Measurements from ENCODE around the gene CEP57.
"Not testable (repeated sequence)": the region's sequence is repeated elsewhere in the genome, so short reads cannot be mapped to it uniquely, and the experiment has no call there.

The CEP57 gene

DNA sequence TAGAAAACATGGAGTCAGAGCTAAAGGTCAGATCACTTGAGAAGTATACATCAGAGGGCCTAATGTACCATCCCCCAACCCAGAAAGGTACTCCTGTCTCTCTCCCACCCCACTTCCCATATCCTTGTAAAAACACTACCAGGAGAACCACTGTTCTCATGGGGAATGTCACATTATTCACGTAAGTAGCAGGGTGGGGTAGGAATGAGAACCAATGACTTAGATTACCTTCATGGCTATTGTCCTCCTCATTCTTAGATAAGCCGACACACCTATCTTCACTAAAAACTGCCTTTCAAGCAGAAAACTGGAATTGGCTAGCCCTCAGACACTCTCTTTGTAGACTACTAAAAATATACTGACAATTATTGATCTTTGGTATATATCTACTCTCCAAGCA, 63.6 kb downstream of the CEP57 start:
- H3K4me1 ChIP-seq (ENCODE audit: control insufficient read depth, insufficient read depth, low read length, poor library complexity, severe bottlenecking), result no peaks in the 10 kb centered on the region
- H3K27ac ChIP-seq (ENCODE audit: low read depth, low read length, severe bottlenecking), result no peak overlapping the region
- H3K36me3 ChIP-seq (ENCODE audit: control insufficient read depth, insufficient read depth, low read length), result peaks cover 39% of the 10 kb centered on the region
- 100% methylated on average over 1 of the region's 2 CpGs; no CpG with 5 or more reads in 1 of the 2 experiments for WGBS, 2 experiments (ENCODE audit: insufficient coverage in 2 of 2)
- no peak overlapping the region for H3K4me3 ChIP-seq (ENCODE audit: extremely low read depth, insufficient read depth, low read length, poor library complexity, severe bottlenecking)
- H3K9me3 ChIP-seq (ENCODE audit: control insufficient read depth, low read length), result no peaks in the 10 kb centered on the region

DNA sequence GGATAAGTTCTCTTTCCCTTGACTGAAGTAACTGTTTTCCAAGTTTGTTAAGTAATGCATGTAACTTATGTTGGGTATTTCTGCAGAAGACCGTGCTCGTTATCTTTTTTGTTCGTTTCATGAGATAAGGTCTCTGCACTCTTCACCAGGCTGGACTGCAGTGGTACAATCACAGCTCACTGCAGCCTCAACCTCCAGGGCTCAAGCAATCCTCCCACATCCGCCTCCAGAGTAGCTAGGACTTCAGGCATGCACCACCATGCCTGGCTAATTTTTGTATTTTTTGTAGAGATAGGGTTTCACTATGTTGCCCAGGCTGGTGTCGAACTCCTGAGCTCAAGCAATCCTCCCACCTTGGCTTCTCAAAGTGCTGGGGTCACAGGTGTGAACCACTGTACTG, 64.1 kb downstream of the CEP57 start:
- H3K36me3 ChIP-seq (ENCODE audit: control insufficient read depth, insufficient read depth, low read length), result peaks cover 40% of the 10 kb centered on the region
- 90 to 91% methylated on average over 4 to 5 of the region's 5 CpGs for WGBS, 2 experiments (ENCODE audit: insufficient coverage in 2 of 2)
- not testable (repeated sequence) for H3K27ac ChIP-seq (ENCODE audit: low read depth, low read length, severe bottlenecking); H3K9me3 ChIP-seq (ENCODE audit: control insufficient read depth, low read length); H3K4me3 ChIP-seq (ENCODE audit: extremely low read depth, insufficient read depth, low read length, poor library complexity, severe bottlenecking); H3K4me1 ChIP-seq (ENCODE audit: control insufficient read depth, insufficient read depth, low read length, poor library complexity, severe bottlenecking)

DNA sequence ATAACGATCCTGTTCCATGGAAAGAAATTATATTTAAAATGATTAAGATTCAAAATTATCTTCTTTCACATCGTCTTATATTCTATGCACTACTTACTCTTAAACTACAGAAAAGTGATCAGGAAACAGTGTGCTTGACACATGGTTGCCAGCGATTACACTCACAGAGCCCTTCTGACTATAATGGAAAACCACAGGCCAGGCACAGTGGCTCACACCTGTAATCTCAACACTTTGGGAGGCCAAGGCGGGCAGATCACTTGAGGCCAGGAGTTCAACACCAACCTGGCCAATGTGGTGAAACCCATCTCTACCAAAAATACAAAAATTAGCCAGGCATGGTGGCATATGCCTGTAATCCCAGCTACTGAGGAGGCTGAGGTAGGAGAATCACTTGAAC, 69.7 kb downstream of the CEP57 start:
- peaks cover 62% of the 10 kb centered on the region for H3K36me3 ChIP-seq (ENCODE audit: control insufficient read depth, insufficient read depth, low read length)
- not testable (repeated sequence) for H3K27ac ChIP-seq (ENCODE audit: low read depth, low read length, severe bottlenecking); H3K4me3 ChIP-seq (ENCODE audit: extremely low read depth, insufficient read depth, low read length, poor library complexity, severe bottlenecking); H3K9me3 ChIP-seq (ENCODE audit: control insufficient read depth, low read length); H3K4me1 ChIP-seq (ENCODE audit: control insufficient read depth, insufficient read depth, low read length, poor library complexity, severe bottlenecking)
- WGBS, 2 experiments (ENCODE audit: insufficient coverage in 2 of 2), result 90 to 100% methylated on average over 1 to 2 of the region's 4 CpGs

DNA sequence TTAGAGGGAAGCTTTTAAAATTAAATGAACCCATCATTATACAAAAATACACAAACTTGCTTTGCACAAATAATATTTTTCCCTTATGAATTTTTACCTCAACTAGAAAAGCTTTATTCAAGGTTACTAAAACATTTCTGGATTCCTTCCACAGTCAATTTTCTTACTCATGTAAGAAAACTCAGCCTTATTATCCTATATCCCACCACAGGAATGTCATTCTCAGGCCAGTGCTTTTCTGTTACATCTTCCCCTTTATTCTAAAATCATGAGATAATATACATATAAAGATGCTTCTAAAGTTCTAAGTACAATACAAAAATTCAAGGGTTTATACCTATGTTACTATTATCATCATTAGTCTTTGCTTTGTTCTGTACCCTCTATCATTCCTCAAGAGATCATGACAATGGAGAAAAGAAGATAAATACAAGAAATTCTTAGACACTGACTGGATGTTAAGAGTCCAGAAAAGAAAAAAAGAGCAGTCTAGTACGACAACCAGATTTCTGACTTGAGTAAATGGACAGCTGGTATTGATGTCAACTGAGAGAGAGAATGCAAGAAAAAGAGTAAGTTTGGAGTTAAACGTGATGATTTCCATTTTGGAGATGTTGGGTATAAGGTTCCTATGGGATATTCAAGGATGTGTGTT, 73.3 kb downstream of the CEP57 start:
- Histone ChIP-seq H3K27ac (ENCODE audit: low read depth, low read length, severe bottlenecking) (no peak overlapping the region), H3K4me3 (ENCODE audit: extremely low read depth, insufficient read depth, low read length, poor library complexity, severe bottlenecking) (no peak overlapping the region), H3K4me1 (ENCODE audit: control insufficient read depth, insufficient read depth, low read length, poor library complexity, severe bottlenecking) (no peaks in the 10 kb centered on the region), H3K36me3 (ENCODE audit: control insufficient read depth, insufficient read depth, low read length) (peaks cover 47% of the 10 kb centered on the region), H3K9me3 (ENCODE audit: control insufficient read depth, low read length) (no peaks in the 10 kb centered on the region)
- WGBS, 2 experiments (ENCODE audit: insufficient coverage in 2 of 2), result 79 to 100% methylated on average over 2 of the region's 2 CpGs

DNA sequence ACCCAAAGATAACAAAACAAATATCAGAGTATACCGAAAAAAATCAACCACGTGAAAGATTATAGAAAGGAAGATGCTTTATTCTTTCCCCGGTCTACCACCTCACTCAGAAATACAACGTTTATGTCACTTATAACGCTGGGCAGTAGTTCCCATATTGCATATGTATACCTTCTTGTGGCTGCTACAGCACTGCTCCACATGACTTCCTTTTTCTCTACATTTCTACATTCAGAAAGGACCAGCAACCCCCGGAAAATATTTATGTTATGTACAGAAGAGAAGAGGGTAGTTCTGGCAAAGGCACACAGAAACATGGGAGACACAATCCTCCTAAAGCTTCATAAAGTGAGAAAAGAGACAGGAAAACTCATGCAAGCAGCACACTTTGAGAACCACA, 76.8 kb downstream of the CEP57 start:
- Histone ChIP-seq H3K27ac (ENCODE audit: low read depth, low read length, severe bottlenecking) (no peak overlapping the region), H3K36me3 (ENCODE audit: control insufficient read depth, insufficient read depth, low read length) (peaks cover 18% of the 10 kb centered on the region), H3K9me3 (ENCODE audit: control insufficient read depth, low read length) (no peaks in the 10 kb centered on the region), H3K4me3 (ENCODE audit: extremely low read depth, insufficient read depth, low read length, poor library complexity, severe bottlenecking) (no peak overlapping the region), H3K4me1 (ENCODE audit: control insufficient read depth, insufficient read depth, low read length, poor library complexity, severe bottlenecking) (no peaks in the 10 kb centered on the region)
- WGBS, 2 experiments (ENCODE audit: insufficient coverage in 2 of 2), result 98 to 100% methylated on average over 4 of the region's 6 CpGs

GRCh38 chr11:95870877-95871276, 80.6 kb downstream of the CEP57 start:
- not testable (repeated sequence) for H3K4me1 ChIP-seq (ENCODE audit: control insufficient read depth, insufficient read depth, low read length, poor library complexity, severe bottlenecking)
- no CpG with 5 or more reads among the region's 3 CpGs for WGBS, 2 experiments (ENCODE audit: insufficient coverage in 2 of 2)

GRCh38 chr11:95877291-95877690, 87.0 kb downstream of the CEP57 start:
- 88 to 100% methylated on average over 1 of the region's 2 CpGs for WGBS, 2 experiments (ENCODE audit: insufficient coverage in 2 of 2)
- Histone ChIP-seq H3K36me3 (ENCODE audit: control insufficient read depth, insufficient read depth, low read length) (peaks cover 48% of the 10 kb centered on the region), H3K4me1 (ENCODE audit: control insufficient read depth, insufficient read depth, low read length, poor library complexity, severe bottlenecking) (no peaks in the 10 kb centered on the region), H3K27ac (ENCODE audit: low read depth, low read length, severe bottlenecking) (no peak overlapping the region), H3K9me3 (ENCODE audit: control insufficient read depth, low read length) (peaks cover 7% of the 10 kb centered on the region), H3K4me3 (ENCODE audit: extremely low read depth, insufficient read depth, low read length, poor library complexity, severe bottlenecking) (no peak overlapping the region)

More at GRCh38 chr11:95870877-95871276, 80.6 kb downstream of the CEP57 start:
- not testable (repeated sequence) for H3K9me3 ChIP-seq (ENCODE audit: control insufficient read depth, low read length); H3K36me3 ChIP-seq (ENCODE audit: control insufficient read depth, insufficient read depth, low read length); H3K4me3 ChIP-seq (ENCODE audit: extremely low read depth, insufficient read depth, low read length, poor library complexity, severe bottlenecking); H3K27ac ChIP-seq (ENCODE audit: low read depth, low read length, severe bottlenecking)

Measured in mesodermal cell (in vitro differentiated cells).